Osteocyte (in vitro differentiated cells): ENCODE measurements around the gene FAM83C. TPM values are rescaled to one million over a fixed set of nuclear protein-coding genes. Genes with fewer than 3 reads are reported as not detected.

ENCODE experiments used
- DNase-seq: peaks from one replicate; pipeline ENCODE4 v3.0.0; 2021; ENCODE audit warnings: mixed read lengths; ENCODE audit not compliant: unreplicated experiment; ENCODE audit errors: extremely low spot score
- H3K27ac Mint-ChIP-seq: one replicate; pipeline ENCODE4 v1.8.0; 2021; ENCODE audit warnings: mild to moderate bottlenecking, mixed read lengths; ENCODE audit not compliant: unreplicated experiment
- H3K27me3 Mint-ChIP-seq: one replicate; pipeline ENCODE4 v1.8.0; 2021; ENCODE audit warnings: mixed read lengths; ENCODE audit not compliant: unreplicated experiment
- H3K36me3 Mint-ChIP-seq: one replicate; pipeline ENCODE4 v1.8.0; 2021; ENCODE audit warnings: mixed read lengths; ENCODE audit not compliant: unreplicated experiment
- H3K4me1 Mint-ChIP-seq: one replicate; pipeline ENCODE4 v1.8.0; 2021; ENCODE audit warnings: mixed read lengths; ENCODE audit not compliant: unreplicated experiment
- H3K4me3 Mint-ChIP-seq: one replicate; pipeline ENCODE4 v1.8.0; 2021; ENCODE audit warnings: mild to moderate bottlenecking, moderate library complexity, mixed read lengths; ENCODE audit not compliant: unreplicated experiment
- H3K9me3 Mint-ChIP-seq: one replicate; pipeline ENCODE4 v1.8.0; 2021; ENCODE audit warnings: mixed read lengths; ENCODE audit not compliant: unreplicated experiment
- CTCF ChIP-seq: fragments of 200-600 bp; sonication (generic); IDR thresholded peaks from 2 replicates; pipeline ENCODE4 v1.5.0; 2021; ENCODE audit warnings: antibody characterized with exemption, mild to moderate bottlenecking, moderate library complexity
- total RNA-seq: library from RNA; stranded (reverse); gene quantifications from 2 replicates; pipeline ENCODE4 v1.2.1, GENCODE V29; 2021

Gene FAM83C
- total RNA-seq, 1 donor from 2014 or later, result not detected

DNA sequence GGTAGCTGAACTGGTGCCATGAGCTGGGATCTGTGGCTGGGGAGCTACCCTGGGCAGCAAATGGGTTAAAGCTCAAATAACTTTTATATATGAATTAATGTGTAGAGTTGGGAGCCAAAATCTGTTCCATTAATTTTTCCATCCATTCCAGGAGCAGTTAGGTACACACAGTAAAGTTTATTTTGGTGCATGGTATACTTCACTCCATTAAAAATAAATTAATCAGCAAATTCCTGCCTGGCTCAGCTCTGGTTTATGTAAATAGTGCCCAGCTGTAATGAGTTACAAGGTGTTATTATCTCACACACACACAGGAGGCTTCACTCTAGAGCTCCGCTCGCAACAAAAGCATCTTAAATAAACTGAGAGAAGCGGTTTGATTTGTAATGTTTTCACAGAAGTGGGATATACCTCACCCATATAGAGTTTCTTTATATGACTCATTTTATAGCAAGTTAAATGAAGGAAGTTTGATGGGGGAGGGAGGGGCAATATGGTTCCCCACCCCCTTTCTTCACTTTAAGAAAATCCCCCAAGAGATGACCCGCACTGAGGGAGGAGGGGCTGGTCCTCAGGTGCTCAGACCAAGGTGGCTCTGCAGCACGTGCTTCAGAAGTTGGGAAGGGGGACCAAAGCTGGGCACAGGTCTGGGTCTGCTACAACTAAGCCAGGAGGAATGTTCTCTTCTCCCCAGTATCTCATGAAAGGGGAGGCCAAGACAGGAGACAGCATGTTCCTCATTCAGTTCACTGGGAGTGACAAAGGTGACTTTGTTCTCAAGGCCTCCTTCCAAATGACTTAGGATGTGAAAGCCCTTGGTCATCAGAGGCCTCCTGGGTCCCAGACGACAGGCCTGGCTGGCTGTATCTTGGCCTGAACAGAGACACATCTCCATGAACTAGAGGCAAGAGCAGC is 10.5 kb upstream of the FAM83C start:
- no peak for DNase-seq
- Mint-ChIP-seq H3K27me3 (no peaks in the 10 kb centered on the region), H3K36me3 (no peaks in the 10 kb centered on the region), H3K27ac (peak overlapping the region; percentile 99), H3K9me3 (no peaks in the 10 kb centered on the region), H3K4me3 (no peak overlapping the region), H3K4me1 (peaks cover 66% of the 10 kb centered on the region)
- no peak for TF ChIP-seq CTCF

- Mint-ChIP-seq H3K27ac (peak overlapping the region; percentile 99), H3K4me3 (no peak overlapping the region), H3K27me3 (no peaks in the 10 kb centered on the region), H3K9me3 (no peaks in the 10 kb centered on the region), H3K4me1 (peaks cover 54% of the 10 kb centered on the region), H3K36me3 (no peaks in the 10 kb centered on the region)
- no peak for TF ChIP-seq CTCF
- no peak for DNase-seq
Measured at GRCh38 chr20:35301426-35301825, 9.2 kb upstream of the FAM83C start.

DNA sequence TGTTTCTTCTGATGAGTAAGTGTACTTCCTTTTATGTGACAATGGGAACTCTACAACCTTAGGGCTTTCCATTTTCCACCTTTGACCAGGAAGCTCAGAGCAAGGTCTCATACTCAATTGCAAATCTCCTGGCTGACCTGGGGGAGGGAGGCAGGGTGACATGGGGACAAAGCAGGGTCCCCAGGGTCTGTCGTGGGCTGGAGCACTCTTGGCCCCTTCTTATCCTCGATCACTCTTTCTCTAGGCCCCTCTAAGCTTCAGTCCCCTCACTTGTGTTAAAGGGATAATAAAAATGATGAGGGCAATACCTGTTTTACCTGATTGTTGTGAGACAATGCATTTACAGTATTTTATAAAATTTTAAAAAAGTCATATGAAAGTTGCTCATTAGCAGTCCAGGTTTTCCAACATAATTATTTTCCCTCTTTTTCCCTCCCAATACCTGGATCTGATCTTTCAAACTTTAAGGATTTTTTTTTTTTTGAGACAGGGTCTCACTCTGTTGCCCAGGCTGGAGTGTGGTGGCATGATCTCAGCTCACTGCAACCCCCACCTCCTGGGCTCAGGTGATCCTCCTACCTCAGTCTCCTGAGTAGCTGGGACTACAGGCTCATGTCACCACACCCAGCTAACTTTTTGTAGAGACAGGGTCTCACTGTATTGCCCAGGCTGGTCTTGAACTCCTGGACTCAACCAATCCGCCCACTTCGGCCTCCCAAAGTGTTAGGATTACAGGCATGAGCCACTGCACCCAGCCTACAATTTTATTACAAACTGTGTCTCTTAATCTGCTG is 8.4 kb upstream of the FAM83C start:
- H3K27ac Mint-ChIP-seq, result no peak overlapping the region
- no peaks in the 10 kb centered on the region for H3K9me3 Mint-ChIP-seq
- H3K4me1 Mint-ChIP-seq, result peaks cover 46% of the 10 kb centered on the region
- TF ChIP-seq CTCF, result no peak
- no peak overlapping the region for H3K4me3 Mint-ChIP-seq
- no peaks in the 10 kb centered on the region for H3K36me3 Mint-ChIP-seq
- DNase-seq, result no peak
- H3K27me3 Mint-ChIP-seq, result no peaks in the 10 kb centered on the region

- TF ChIP-seq CTCF, result no peak
- H3K4me3 Mint-ChIP-seq, result no peak overlapping the region
- no peaks in the 10 kb centered on the region for H3K36me3 Mint-ChIP-seq
- no peak for DNase-seq
- H3K4me1 Mint-ChIP-seq, result peaks cover 37% of the 10 kb centered on the region
- H3K27me3 Mint-ChIP-seq, result no peaks in the 10 kb centered on the region
- no peak overlapping the region for H3K27ac Mint-ChIP-seq
- no peaks in the 10 kb centered on the region for H3K9me3 Mint-ChIP-seq
Measured at GRCh38 chr20:35299780-35300179, 7.6 kb upstream of the FAM83C start.

DNA sequence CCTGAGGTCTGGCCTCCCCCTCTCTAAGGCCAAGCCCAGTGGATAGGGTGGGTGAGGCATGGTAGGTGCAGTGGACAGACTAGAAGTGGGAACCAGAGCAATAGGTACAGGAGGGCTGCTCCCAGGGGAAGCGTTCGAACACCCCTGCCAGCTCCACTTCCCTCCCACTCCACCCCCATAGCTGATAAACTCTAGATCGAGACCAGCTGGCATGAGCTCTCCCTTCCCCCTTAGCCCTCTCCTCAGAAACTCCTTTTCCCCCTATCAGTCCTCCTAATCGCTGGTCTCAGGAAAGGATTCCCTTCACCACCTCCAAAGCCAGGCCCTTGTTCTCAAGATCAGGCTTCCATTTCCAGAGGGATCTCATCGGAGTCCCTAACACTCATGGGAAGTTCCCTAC is 6.0 kb upstream of the FAM83C start:
- Mint-ChIP-seq H3K4me1 (peaks cover 22% of the 10 kb centered on the region), H3K27me3 (no peaks in the 10 kb centered on the region), H3K9me3 (no peaks in the 10 kb centered on the region), H3K27ac (no peak overlapping the region), H3K4me3 (no peak overlapping the region), H3K36me3 (no peaks in the 10 kb centered on the region)
- TF ChIP-seq CTCF, result no peak
- no peak for DNase-seq
